GM20000 (cell line): ENCODE measurements around the gene CLTC.
A peak's percentile ranks its signal among the peaks of the same experiment; 100 is the strongest.

Experiments
- DNase-seq: peaks from one replicate; pipeline ENCODE4 v3.0.0; 2012; ENCODE audit warnings: low spot score
- TF ChIP-seq, protein P1 (sequence below): IDR thresholded peaks from 2 replicates; pipeline ENCODE4 v1.5.1; 2012; ENCODE audit warnings: mild to moderate bottlenecking, control low read depth; ENCODE audit errors: extremely low read depth, missing control alignments

Gene CLTC

DNA sequence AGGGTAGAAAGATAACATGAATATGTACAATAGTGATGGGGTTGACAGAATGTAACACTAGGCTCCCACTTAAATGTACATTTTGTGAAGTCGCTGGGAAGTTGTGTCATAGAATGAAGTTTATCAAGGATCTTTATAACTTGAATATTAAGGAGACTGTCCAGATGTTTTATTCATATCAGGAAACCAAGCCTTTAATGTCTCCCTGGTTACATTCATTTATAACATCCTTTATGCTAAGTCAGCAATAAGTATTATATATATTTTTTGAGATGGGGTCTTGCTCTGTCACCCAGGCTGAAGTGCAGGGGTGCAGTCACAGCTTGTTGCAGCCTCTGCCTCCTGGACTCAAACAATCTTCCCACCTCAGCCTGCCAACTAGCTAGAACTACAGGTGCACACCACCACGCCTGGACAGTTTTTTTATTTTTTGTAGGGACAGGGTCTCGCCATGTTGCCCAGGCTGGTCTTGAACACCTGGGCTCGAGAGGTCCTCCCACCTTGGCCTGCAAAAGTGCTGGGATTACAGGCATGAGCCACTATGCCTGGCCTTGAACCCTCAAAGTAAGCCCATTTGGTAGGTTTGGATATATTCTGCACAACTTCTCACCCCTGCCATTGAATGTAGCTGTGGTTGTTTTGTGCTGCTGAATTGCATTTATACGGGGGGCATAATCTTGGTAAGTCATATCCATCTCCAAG lies 14.1 kb downstream of the CLTC start:
- TF ChIP-seq, protein P1, sequence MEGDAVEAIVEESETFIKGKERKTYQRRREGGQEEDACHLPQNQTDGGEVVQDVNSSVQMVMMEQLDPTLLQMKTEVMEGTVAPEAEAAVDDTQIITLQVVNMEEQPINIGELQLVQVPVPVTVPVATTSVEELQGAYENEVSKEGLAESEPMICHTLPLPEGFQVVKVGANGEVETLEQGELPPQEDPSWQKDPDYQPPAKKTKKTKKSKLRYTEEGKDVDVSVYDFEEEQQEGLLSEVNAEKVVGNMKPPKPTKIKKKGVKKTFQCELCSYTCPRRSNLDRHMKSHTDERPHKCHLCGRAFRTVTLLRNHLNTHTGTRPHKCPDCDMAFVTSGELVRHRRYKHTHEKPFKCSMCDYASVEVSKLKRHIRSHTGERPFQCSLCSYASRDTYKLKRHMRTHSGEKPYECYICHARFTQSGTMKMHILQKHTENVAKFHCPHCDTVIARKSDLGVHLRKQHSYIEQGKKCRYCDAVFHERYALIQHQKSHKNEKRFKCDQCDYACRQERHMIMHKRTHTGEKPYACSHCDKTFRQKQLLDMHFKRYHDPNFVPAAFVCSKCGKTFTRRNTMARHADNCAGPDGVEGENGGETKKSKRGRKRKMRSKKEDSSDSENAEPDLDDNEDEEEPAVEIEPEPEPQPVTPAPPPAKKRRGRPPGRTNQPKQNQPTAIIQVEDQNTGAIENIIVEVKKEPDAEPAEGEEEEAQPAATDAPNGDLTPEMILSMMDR: no peak
- DNase-seq: no peak

- TF ChIP-seq, protein P1: no peak
- DNase-seq: no peak
Observed at GRCh38 chr17:59634632-59635541, 15.2 kb downstream of the CLTC start.

GRCh38 chr17:59637611-59638310 lies 18.1 kb downstream of the CLTC start:
- no peak for DNase-seq
- TF ChIP-seq, protein P1: no peak

DNA sequence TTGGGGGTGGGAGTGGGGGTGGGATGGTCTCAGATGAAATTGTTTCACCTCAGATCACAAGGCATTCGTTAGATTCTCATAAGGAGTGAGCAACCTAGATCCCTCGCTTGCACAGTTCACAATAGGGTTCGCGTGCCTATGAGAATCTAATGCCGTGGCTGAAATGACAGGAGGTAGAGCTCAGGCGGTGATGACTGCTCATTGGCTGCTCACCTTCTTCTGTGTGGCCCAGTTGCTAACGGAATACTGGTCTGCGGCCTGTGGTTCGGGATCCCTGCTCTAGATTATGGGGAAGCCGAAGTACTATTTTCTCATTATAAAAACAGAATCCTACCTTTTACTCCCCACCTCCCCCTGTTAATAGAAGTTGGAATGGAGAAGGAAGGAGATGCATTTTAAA lies 18.9 kb downstream of the CLTC start:
- TF ChIP-seq, protein P1: no peak
- DNase-seq: no peak

DNA sequence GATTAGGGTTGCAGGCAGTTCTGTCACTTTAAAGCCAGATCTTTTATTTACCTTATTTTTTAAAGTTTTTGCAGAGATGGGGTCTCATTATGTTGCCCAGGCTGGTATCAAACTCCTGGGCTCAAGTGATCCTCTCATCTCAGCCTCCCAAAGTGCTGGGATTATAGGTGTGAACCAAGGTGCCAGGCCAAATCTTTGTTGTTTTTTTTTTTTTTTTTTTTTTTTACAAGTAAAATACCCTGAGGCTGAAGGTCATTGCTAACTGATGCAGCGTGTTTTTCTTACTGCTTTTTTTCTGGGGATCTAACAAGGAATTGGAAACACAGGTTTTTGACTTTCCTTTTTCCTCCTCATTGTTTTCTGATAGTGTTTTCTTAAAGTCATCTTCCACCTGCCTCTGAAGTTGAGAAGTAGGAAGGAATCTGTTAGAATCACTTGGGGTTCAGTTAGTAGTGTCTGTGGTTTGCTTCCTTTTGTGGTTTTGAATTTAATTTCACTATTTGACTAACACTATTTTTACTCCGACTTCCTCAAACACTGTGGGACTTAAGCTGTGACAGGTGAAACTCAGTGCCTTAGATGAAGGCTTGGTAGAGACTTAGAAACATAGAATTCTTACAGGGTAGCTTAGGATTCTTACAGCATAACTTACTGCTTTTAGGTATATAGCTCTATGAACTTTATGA lies 22.2 kb downstream of the CLTC start:
- TF ChIP-seq, protein P1: no peak
- peak; percentile 50 for DNase-seq

DNA sequence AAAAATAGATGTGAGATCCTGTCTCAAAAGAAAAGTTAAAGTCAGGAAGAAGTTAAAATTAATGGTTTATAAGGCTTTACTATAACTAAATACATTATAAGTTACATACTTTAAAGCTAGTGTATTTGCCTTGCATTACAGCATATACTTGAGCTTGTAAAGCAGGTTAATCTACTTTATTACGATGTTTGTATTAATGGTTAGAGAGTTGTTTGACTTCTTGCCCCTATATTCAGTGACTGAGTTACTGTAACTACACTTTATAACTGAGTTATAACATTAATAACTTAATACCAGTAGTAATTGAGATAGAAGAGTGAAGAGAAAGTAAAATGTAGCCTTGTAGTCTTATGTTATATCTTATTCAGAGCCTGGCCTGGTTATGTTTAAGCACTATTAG lies 22.9 kb downstream of the CLTC start:
- DNase-seq: no peak
- TF ChIP-seq, protein P1: no peak
